GM10266 (cell line): Measurements from ENCODE around the gene NIPBL.
"Not testable (repeated sequence)": the region's sequence is repeated elsewhere in the genome, so short reads cannot be mapped to it uniquely, and the experiment has no call there.

ENCODE experiments used
- DNase-seq: peaks from one replicate; pipeline ENCODE4 v3.0.0; 2012; ENCODE audit errors: extremely low spot score
- TF ChIP-seq, protein P1 (sequence below): IDR thresholded peaks from 2 replicates; pipeline ENCODE4 v1.5.1; 2012; ENCODE audit warnings: mild to moderate bottlenecking, low read depth; ENCODE audit not compliant: control insufficient read depth, insufficient read depth; ENCODE audit errors: missing control alignments

The NIPBL gene

DNA sequence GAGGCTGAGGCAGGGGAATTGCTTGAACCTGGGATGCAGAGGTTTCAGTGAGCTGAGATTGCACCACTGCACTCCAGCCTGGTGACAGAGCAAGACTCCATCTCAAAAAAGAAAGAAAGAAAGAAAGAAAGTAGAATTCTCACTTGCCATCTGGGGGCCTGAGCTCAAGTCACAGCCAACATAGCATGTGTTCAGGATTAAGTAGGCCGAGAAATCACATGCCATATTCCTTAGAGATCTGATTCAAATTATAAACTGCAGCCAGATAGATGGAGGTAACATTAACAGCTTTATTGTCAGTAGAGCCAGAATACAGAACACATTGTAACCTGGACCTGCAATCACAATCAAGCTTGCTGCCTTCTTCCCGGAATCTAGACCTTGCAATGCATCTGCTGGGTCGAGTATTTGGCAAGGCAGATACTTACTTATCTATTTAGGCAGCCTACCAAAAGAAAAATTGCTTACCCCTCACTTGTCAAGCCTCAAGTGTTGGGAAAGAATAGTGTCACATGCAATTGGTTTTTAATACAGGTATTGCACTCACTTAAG lies 198.9 kb downstream of the NIPBL start:
- TF ChIP-seq, protein P1, sequence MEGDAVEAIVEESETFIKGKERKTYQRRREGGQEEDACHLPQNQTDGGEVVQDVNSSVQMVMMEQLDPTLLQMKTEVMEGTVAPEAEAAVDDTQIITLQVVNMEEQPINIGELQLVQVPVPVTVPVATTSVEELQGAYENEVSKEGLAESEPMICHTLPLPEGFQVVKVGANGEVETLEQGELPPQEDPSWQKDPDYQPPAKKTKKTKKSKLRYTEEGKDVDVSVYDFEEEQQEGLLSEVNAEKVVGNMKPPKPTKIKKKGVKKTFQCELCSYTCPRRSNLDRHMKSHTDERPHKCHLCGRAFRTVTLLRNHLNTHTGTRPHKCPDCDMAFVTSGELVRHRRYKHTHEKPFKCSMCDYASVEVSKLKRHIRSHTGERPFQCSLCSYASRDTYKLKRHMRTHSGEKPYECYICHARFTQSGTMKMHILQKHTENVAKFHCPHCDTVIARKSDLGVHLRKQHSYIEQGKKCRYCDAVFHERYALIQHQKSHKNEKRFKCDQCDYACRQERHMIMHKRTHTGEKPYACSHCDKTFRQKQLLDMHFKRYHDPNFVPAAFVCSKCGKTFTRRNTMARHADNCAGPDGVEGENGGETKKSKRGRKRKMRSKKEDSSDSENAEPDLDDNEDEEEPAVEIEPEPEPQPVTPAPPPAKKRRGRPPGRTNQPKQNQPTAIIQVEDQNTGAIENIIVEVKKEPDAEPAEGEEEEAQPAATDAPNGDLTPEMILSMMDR = no peak
- DNase-seq = no peak

DNA sequence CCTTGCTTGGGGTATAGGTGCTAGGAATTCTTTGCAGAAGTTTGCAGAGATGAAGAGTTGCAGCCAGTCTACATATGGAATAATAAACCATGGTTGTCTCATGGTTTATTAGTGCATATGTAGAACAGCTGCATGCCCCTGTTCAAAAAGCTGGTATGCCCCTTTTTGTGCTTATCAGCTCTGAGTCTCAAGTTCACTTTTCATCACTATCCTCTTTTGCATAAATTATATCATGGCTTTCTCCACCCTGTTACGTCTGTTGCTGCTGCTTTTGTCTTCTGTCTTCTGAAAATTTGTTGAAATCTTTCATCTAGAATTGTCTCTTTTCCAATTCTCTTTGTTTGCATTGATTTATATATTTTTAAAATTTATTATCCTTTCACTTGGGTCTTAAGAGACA lies 200.6 kb downstream of the NIPBL start:
- TF ChIP-seq, protein P1 = no peak
- no peak for DNase-seq

DNA sequence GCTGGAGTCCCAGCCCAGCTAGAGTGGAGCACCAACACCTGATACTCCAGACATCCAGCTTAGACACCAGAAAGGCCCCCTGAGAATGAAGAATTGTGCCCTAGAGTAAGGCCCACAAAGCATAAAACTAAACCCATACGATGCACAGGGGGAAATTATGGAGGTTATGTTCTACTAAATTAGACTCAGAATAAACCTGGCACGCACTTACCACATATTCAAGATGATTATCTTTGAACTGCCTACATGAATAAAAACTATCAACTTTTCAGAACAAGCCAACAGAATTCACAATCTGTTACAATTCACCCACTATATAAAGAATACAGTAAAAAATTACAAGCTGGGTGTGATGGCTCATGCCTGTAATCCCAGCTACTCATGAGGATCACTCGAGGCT lies 204.1 kb downstream of the NIPBL start:
- DNase-seq = no peak
- TF ChIP-seq, protein P1 = no peak

DNA sequence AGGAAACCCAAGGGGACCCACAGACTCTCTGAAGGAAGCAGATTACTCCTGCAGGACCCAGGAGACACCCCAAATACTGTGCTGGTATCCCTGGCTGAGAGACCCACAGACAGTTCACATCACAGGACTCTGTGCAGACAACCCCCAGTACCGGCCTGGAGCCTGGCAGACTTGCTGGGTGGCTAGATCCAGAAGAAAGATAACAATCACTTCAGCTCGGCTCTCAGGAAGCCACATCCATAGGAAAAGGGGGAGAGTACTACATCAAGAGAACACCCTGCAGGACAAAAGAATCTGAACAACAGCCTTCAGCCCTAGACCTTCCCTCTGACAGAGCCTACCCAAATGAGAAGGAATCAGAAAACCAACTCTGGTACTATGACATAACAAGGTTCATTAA lies 206.4 kb downstream of the NIPBL start:
- not testable (repeated sequence) for DNase-seq

DNA sequence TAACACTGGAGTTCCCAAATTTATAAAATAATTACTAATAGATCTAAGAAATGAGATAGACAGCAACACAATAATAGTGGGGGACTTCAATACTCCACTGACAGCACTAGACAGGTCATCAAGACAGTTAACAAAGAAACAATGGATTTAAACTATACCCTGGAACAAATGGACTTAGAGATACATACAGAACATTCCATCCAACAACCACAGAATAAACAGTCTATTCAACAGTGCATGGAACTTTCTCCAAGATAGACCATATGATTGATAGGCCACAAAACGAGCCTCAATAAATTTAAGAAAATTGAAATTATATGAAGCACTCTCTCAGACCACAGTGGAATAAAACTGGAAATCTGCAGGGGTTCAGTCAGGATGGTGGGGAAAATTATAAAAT lies 209.5 kb downstream of the NIPBL start:
- not testable (repeated sequence) for DNase-seq

DNA sequence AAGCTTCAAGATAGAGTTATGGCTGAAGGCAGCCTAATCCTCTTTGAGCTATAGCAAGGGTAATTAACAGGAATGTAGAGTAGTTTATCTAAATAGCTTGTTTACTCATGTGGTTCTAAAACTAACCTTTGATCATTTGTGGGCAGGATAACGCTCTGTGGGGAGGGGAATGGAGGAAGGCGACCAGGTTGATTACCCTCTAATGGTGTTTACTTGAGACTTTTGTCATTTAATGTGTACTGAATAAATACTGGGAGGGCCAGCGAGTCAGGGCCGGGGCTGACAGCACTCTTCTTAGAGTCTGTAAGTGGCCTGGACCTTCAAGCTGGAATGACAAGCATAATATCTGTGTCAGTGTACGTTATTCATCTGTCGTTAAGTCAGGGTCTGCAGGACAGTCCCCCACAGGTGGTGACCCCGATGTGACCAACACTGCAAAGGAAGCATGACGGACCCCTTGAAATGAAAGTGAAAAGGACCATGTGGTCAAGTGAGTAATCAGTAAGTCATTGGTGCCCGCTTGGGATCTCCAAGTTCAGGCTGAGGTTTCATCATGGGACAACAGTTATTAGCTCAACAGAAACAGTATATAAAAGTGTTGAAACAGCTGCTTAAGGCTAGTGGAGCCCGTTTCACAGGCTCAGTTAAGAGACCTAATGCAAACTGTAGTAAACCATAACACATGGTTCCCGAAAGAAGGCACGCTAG lies 210.1 kb downstream of the NIPBL start:
- TF ChIP-seq, protein P1 = no peak
- no peak for DNase-seq

DNA sequence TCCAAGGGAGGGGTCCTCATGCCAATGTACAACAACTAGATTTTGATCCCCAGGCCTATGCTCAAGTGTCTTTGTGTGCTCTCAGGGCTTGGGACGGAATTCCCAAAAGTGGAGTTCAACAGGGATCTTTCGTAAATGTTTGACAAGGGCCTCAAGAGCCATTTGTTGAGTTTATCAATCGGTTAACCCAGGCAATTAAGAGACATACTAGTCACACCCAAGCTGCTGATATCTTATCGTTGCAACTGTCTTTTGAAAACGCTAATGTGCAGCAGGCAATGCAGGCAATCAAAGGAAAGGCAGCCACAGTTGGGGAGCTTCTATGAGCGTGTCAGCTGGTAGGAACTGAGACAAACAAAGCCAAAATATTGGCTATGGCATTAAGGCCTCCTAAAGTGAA lies 211.4 kb downstream of the NIPBL start:
- TF ChIP-seq, protein P1 = no peak
- no peak for DNase-seq

DNA sequence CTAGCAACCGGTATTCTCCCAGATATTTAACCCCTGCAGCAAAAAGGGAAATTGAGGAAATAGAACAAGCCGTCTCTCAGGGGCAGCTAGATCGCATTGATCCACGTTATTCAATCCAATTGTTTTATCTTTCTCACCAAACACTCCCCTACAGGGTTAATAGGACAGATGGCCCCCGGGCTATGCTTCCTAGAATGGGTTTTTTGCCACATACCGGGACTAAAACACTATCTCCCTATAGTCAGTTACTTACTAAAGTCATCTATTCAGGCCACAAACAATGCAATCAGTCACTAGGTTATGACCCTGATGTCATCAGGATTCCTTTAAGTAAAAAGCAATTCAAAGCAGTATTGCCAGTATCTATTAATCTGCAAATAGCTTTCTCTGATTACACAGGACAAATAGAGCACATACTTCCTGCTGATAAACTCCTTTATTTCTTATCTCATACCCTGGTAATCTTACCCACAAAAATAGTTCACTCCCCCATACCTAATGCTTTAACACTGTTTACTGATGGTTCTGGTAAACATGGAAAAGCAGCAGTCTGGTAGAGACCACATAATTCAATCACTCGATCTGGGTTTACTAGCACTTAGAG lies 213.7 kb downstream of the NIPBL start:
- TF ChIP-seq, protein P1 = no peak
- DNase-seq = no peak
